Amniotic stem cell (primary cell): Measurements from ENCODE around the gene PLEKHA6.

ENCODE experiments used
- DNase-seq: peaks from one replicate; lab custom pipeline; 2025; lab: John Stamatoyannopoulos, UW

Gene PLEKHA6

DNA sequence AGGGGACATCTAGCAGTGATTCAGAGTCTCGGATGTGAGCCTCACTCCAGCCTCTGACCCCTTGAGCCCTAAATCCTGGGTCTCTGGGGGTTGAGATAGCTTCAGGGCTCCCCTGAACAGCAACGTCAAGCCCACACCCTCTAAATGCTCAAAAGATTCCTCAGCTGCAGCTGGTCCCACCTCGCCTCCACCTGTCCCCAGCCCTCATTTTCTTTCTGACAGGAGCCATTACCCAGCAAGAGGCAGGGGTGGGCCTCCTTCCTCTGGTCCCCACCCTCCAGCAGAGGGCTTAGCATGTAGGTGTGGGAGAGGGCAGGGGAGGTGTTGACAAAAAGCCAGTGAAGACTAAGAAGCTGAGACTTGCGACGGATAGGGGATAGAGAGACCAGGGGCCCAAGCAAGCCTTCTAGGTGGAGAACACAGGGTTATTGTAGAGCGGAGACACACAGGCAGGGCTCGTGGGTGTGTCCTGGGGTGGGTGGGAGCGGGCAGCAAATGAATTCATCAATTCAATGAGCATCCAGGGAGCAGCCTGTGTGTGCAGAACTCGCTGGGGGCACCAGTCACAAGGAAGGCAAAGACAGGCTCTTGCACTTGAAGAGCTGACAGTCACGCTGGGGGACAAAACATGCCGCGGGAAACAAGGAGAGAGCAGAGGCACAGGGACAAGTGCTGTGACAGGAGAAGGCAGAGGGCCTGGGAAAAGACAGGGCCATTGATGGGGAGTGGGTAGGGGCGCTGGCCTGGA is 97.0 kb downstream of the PLEKHA6 start:
- DNase-seq, result no peak

DNA sequence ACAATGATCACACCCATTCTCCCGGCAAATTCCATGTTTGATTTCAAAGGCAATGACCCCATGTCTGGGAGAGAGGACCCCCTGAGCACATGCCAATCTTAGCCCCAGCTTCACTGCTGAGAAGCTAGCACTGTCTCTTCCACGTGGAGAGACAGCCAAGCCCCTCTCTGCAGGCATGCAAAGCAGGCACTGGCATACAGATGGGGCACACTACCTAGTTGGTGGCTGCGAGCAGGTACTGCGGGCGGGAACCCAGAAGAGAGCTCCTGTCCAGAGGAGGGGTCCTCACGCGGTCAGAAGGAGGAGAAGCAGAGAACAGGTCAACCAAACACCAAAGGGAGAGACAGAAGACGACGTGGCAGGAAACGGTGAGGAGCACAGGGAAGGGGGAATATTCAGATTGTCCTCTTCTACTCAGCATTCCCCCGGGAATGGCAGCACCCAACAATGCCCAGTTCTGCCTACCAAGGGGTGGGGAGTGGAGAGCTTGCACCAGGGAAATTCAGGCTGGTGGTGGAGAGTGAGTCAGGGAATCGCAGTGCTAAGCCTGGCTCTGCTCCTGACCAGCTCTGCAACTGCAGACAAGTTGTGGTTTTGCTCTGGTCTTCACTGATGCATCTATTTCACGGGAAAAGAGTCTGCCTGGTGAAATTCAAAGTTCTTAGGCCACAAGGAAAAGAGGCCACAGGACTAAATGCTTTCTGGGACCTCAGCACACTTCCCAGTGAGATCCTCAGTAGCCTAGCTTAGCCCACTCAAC is 97.8 kb downstream of the PLEKHA6 start:
- DNase-seq, result no peak

DNA sequence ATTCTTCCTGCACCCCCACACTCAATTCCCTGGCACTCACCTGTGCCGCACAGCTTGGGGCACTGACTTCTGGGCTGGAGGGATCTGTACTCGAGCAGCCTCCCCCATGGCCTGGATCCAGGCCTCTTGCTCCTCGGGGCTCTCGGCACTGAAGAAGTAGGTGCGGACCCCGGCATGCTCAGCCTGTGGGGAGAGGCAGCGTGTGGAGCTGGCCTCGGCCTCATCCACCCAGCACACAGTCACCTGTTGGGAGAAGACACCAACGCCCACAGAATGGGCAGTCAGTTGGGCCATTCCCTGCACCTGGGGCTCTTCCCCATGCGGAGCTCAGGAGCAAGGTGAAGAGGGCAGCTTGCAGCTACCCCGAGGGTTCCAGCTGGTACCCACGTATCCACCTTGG is 98.5 kb downstream of the PLEKHA6 start:
- no peak for DNase-seq

DNA sequence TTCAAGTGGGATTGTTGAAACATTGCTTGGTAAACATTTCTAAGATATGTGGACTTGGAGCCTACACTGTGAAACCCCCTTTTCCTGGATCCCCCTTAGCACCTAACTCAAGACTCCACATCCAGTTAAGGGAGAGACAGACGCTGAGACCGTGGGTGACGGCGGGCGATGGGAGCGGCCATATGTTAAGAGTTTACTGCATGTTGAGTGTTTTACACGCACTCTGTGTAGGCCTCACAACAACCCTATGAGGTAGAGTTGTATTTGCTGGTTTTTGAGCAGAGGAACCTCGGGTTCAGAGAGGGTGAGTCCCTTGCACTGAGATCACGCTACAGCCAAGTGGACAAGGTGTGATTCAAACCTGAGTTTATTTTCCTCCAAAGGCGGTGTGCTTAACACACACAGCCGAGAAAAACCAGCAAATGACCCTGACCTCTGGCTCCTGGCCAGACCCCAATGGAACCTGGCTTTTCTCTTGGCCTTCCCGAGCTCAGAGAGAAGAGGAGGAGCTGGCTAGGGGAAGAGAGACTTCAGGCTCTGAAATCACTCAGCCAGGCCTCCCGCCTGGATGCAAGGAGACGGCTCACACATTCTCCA is 99.0 kb downstream of the PLEKHA6 start:
- DNase-seq, result no peak

DNA sequence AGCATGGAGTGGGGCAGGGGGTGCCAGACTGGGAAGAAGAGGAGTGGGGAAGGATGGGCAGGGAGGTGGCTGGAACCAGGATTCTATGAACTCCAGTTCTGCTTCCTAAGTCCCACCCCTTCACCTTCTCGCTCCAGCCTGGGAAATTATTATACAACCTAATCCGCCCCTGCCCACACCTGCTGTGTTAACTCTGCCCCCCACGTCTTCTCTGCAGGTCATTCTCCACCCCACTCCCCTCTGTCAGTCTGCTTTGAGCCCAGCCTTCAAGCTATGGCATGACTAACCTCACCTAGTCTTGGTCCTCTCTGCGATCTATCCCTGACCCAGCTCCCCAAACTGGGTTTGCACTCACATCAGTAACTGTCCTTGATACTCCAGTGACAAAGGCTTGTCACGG is 99.9 kb downstream of the PLEKHA6 start:
- DNase-seq, result no peak

DNA sequence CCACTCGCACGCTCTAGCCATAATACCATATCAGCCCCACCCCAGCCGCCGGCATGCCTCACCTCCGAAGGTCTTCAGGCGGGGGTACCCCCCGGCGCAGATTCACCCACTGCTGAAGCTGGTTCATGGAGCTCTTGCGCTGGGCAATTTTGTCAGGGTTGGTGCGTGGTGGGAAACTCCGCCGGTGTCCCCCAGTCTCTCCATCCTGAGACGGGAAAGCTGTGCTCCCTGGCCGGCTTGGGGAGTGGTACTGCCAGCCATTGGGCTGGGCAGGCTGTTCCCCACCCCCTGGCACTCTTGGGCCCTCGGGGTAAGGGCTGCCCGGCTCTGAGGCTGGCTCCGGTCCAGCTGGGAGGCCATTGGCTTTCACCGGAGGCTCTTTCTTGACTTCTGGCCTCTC is 100.5 kb downstream of the PLEKHA6 start:
- no peak for DNase-seq

DNA sequence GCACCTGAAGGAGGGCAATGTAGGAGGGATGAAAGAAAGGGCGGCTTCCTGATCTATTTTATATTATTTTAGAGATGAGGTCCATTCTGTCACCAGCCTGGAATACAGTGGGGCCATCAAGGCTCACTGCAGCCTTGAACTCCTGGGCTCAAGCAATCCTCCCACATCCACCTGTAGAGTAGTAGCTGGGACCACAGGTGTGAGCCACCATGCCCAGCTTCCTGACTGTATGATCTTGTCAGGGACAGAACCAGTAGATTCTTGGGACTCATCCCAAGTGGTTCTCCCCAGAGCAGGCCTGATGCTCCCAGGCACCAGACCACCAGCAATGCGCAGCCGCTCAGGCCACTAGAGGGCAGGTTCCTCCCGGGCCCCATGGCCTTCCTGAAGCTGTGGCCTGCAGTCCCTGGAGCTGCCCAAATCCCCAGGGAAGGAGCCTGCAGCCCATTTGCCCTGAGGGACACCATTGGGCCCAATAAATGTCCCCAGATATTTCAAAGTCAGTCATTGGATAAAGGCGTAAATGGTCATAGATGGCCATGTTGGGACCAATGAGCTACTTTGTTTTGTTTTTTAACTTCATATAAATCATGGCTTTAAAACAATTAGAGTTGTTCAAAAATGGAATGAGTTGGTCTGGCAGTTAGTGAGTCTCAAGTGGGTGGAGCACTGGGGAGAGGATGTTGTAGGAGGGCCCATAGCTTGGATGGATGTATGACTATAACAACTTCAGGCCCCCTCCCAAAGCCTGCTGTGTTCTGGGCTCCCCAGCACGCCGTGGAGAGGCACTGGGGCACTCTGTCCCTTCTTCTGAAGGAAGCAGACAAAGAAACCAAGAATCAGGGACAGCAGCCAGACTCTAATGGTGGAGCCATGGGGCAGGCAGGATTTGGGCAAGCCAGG is 101.3 kb downstream of the PLEKHA6 start:
- DNase-seq, result no peak

DNA sequence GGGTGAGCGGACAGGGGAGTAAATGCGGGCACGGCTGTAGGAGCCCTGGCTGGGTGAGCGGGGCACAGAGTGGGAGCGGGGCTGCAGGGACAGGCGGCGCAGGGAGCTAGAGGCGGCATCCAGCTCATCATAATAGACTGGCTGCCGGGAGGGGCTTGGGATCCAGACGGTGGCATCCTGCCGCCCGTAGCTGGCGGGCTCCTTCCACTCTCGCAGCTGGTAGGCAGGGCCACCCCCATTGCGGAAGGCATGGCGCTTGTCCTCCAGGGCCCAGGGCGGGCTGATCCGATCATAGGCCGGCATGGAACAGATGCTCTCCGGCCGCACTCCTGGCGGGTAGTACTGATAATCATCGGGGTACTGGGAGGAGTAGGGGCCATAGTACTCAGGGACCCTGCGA is 102.3 kb downstream of the PLEKHA6 start:
- no peak for DNase-seq

DNA sequence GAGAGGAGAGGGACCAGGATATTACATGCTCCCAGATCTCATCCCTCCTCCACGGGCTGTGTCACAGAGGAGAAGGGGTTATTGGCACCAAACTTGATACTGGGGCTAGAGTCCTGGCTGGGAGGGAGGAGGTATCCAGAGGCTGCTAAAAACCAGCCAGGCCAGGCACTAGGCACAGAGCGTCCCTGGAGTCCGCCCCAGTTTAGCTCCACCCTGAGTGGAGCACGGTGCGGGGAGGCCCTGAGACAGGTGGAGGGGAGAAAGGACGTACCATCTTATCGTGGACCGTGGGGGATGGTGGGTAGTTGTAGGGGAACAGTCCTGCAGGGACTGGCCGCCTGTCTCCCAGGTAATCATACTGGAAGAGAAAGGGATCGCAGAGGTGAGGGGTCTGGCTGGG is 103.2 kb downstream of the PLEKHA6 start:
- no peak for DNase-seq

DNA sequence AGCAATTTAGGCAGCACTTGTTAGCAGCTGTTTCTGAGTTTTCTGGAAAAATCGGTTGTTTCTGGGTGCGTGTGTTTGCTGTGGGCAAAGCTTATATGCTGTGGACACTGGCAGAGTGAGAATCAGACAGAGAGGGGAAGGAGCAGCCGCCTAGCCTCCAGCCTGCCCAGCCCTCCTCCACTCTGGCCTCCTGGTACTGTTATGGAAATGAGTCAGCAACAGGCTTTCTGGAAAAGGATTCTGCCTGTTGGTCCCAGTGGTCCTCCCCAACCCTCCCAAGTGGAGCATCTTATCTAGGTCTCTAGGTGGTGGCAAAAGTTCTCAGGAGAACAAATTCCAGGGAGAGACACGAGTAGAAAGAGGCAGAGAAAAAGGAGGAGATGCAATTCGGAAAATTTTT is 103.8 kb downstream of the PLEKHA6 start:
- DNase-seq, result no peak

DNA sequence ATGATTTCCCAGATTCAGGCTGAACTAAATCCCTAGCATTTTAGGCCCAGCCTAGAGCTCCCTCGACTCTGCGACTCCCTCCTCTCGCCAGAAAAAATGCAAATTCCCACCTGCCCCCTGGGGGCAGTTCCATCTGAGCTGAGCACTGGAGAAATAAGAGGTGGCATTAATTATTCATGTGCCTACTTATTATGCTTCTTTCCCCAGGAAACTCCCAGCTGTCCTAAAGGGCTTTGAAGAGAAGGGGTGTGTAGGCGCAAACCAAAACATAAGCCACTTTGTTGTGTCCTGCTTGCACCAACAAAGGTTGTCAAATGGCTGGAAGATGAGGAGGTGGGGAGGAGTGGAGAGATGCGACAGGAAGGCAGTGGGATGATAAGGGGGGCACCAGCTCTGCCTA is 104.5 kb downstream of the PLEKHA6 start:
- no peak for DNase-seq

DNA sequence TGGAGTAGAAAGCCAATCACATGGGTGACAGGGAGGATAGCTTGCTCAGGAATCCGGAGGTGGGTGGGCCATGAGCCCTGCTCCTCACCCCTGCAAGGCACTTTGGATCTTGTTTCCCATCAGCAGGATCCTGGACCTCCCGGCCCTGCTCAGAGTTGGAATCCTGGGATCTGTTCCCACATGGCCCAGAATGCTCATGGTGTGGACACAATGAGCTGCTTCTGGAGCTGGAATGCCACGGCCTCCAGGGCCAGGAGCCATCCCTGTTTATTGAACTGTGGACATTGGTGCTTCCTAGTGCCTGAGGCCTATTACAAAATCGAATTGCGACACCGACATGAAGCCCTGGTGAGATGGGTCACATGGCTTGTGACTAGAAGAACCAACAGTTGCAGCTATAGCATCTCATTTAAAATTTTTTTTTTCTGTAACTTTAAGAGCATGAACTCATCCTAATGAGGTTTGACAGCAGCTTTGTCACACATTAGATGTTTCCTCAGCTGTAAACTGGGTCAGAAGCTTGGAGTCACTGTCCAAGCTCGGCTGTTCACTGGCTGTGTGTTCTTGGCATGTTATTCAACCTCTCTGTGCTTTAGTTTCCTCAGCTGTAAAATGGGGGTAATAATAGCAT is 105.6 kb downstream of the PLEKHA6 start:
- no peak for DNase-seq

DNA sequence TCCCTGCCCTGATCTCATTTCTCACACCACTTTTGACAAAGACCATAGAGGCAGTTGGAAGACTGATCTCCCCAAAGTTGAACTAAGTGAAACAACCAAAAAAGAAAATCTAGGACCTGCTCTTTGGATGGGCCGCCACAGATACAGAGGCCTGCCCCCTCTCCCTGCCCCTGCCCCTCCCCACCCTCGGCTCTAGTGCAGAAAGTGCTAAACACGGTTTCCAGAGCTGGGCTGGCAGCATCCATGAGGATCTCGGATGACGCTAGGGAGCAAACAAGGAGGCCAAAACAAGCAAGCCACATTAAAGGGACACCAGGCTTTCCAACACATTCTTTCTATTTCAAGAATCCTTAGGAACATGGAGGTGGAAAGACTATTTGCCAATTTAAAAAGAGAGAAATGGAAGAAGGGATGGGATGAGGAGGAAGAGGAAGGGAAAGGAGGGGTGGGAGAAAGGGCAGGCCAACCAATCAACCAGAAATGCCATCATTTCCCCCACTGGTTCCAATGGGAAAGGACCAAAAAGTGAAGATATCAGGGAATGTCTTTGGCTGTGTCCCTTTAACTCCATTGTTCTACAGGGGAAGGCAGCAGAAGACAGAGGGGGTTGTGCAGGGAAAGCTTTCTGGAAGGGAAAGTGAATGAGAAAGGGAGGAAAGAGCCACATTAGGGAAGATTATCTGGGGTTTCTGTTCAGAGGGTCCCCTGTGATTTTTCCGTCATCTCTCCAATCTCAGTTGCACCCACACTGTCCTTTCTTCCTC is 107.6 kb downstream of the PLEKHA6 start:
- DNase-seq, result no peak

DNA sequence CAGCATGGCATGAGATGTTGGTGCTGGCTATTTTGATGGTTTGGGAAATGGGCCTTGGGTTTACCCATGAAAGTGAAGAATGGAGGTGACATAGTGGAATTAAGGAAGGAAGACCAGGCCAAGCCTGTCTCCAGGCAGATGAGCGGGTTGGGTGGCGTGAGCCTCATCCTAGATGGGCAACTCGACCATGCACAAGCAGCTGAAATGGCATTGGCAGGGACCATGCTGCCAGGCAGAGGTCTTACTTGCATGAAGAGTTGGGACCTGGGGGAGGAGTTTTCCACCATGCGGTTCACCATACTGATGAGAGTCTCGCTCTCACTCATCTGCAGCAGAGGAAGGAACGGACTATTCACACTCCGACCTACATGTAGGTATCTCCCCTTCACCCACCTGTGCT is 108.4 kb downstream of the PLEKHA6 start:
- no peak for DNase-seq

DNA sequence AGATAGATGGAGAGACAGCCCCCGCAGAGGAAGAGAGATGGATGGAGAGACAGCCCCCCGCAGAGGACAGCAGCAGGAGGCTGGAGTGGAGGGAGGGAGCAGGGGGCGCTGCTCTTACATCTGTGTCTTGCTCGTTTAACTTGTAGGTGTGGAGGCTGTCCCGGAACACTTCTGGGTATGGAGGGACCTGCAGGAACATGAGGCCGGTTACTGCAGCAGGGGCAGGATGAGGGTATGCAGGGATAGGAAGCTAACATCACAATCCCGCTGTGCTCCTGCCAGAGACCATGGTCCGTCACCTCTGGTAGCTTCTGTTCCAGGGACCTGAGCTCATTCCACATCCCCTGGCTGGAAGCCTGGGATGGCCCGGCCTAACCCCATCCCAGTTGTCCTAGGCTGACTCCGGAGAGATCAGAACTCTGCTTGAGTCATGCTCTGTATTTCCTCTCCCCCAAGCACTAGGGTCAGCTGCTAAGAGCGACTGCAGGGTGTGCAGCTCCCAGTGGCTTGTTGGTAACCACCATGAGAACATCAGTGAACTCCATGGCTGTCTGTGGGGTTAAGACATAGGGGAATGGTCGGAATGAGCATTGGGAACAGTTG is 109.2 kb downstream of the PLEKHA6 start:
- no peak for DNase-seq

DNA sequence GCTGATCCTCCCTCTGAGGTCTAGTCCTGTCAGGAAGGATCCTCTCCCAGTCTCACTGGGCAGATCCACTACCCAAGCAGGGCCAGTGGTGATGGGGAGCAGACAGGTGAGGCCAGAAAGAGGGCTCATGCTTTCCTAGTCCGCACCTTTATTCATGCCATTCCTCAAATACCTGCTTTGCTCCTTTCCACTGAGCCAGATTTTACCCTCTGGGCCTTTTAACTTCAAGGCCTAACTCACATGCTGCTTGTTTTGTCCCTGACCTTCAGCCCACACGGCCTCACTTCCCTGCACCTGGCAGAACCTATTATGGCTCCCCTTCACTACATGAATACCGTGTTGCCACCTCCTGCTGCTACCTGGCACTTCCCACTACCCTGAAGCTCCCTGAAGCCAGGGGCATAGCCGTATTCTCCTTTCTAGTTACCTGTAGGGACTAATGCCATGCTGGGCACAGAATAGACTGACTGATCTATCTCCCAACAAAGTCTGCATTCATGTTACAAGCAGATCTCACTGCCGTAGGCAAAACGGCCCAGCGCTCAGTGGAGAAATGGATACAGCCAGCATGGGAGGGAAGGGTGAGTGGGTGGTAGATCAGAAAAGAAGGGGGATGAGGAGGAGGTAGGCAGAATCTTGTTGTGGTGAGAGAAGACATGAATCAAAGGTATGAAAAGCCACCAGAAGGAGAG is 109.8 kb downstream of the PLEKHA6 start:
- no peak for DNase-seq

DNA sequence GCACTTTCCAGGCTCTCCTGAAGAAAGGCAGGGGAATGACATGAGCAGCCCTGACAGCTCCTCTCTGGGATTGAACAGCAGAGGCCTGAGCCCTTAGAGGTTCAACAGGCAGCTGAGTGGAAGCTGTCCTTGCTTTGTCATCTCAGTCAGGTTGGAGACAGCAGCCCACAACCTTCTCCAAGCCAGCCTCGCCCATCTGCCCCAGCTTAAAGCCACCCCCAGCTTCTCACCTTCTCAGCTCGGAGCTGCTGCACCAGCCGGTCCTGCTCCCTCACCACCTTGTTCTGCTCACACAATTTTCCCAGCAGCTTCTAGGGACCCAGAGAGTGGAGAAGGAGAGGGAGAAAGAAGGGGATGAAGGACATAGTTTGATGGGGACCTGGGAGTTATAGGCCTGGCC is 110.8 kb downstream of the PLEKHA6 start:
- DNase-seq, result no peak

DNA sequence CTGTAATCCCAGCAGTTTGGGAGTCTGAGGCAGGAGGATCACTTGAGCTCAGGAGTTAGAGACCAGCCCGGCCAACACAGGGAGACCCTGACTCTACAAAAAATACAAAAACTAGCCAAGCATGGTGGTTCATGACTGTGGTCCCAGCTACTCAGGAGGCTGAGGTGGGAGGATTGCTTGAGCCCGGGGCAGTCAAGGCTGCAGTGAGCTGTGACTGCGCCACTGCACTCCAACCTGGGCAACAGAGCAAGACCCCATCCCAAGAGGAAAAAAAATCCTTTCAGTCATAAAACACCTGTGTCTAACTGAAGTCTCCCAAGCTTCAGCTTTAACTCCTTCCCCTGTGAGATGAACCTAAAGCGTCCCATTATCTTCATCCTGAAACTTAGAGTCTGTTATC is 112.9 kb downstream of the PLEKHA6 start:
- DNase-seq, result no peak

DNA sequence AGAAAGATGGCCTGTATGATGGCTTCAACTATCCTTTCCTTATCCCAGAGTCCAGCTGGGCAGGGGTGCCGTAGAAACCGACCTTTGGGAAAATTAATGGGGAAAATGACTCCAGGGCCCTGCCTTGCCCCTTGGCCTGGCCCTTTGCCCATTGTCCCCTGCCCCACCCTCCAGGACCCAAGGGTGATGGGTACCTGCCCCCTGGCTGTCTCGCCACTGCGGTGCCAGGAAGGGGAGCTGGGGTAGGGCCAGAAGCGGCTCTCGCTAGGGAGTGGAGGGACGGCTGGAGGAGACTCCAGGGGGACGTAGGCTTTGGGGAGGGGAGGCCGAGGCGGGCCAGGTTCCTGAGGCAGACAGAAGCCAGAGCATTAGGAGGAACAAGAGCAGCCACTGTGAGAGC is 116.8 kb downstream of the PLEKHA6 start:
- DNase-seq, result no peak

DNA sequence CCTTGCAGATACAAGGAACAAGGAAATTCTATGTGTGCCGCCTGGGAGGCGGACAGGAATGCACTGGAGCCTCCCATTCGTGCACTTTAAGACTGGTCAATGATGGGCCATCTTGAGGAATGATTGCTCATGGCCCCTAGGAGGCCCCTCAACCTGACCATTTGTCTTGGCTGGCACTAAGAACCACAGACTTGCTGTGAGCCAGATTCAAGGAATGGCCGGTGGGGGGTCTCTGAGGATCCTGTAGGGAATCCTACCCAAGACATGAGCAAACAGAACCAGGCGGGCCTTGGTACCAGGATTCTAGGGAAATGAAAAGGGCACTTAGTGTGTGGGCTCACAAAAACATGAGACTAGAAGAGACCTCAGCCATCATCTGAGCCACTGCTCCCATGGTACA is 117.8 kb downstream of the PLEKHA6 start:
- DNase-seq, result no peak
